Stimulated activated CD8-positive, alpha-beta memory T cell treated with anti-CD3 and anti-CD28 coated beads, Interleukin-7, amount 100 ng/mL, for 48 hours (primary cell): Measurements from ENCODE around the gene HACE1.

Experiments used
- DNase-seq, 2 donors: peaks; one replicate each; pipeline ENCODE4 v3.0.0-alpha.2; 2020; ENCODE audit warnings: low read depth in 1 of 2; ENCODE audit errors: extremely low read depth in 1 of 2

The HACE1 gene

GRCh38 chr6:104692008-104692407 lies 167.7 kb downstream of the HACE1 start:
- no peak for DNase-seq

GRCh38 chr6:104689551-104690205 lies 170.0 kb downstream of the HACE1 start:
- DNase-seq: no peak

DNA sequence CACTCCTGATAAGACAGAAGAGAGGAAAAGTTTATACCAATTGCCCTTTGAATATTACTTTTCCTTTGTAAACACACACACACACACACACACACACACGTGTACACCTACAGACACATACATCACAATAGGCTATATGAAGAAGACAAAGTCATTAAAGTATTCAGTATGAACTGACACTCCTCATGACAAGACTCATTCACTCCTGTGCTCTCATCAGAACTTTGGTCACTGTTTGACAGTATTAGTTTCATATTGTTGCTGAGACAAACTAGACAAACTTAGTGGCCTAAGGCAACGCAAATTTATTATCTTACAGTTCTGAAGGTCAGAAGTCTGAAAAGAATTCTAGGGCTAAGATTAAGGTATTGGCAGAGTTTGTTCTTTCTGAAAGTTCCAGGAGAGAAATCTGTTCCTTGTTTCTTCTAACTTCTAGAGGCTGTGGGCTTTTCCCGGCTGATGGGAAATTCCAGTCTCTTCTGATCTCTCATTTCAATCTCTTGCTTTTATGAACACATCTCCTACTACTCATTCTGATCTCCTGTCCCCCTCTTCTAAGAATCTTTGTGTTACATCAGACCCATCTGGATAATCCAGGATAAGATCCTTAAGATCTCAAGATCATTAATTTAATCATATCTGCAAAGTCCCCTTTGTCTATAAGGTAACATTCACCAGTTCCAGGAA lies 171.3 kb downstream of the HACE1 start:
- no peak for DNase-seq

- DNase-seq: no peak
Measured at GRCh38 chr6:104686550-104687175, 173.1 kb downstream of the HACE1 start.

GRCh38 chr6:104685871-104686549 lies 173.7 kb downstream of the HACE1 start:
- DNase-seq: no peak

GRCh38 chr6:104684911-104685415 lies 174.8 kb downstream of the HACE1 start:
- DNase-seq: no peak

- DNase-seq: no peak
Measured at GRCh38 chr6:104683809-104684208, 175.9 kb downstream of the HACE1 start.

- DNase-seq: peak; percentile 20 to 36
Measured at GRCh38 chr6:104682722-104683643, 176.7 kb downstream of the HACE1 start.

DNA sequence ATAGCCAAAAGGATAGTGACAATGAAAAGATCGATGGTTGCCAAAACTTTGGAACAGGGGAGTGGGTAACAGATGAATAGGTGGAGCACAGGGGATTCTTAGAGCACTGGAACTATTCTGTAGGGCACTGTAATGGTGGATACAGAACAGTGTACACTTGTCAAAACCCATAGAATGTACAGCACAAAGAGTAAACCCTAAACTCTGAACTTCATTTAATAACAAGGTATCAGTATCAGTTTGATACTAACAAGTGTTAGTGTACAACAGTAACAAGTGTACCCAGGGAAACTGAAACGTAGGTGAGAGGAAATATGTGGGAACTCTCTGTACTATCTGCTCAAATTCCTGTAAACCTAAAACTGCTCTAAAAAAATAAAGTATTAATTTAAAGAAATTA lies 179.2 kb downstream of the HACE1 start:
- DNase-seq: no peak

GRCh38 chr6:104679971-104680370 lies 179.7 kb downstream of the HACE1 start:
- DNase-seq: no peak
